ENCODE results near the gene ZNF528. TPM values are rescaled to one million over a fixed set of nuclear protein-coding genes. Genes with fewer than 3 reads are reported as not detected.

Gene ZNF528
- total RNA-seq, 1 experiment from 2014 or later, result not detected

GRCh38 chr19:52366414-52366824 lies 31.2 kb upstream of the ZNF528 start:
- Histone ChIP-seq H2AFZ (ENCODE audit: low read depth, low read length, poor library complexity, severe bottlenecking) (no peak overlapping the region), H3K9me2 (ENCODE audit: insufficient read depth) (no peaks in the 10 kb centered on the region), H3K27me3 (ENCODE audit: insufficient read depth, low read length) (no peaks in the 10 kb centered on the region), H3K4me3 (replicated peaks in 1 of 2; ENCODE audit: low read depth in 1 of 2, low read length in 2 of 2) (no peak overlapping the region), H3K4me2 (ENCODE audit: low read length) (no peak overlapping the region), H3K4me1 (ENCODE audit: control insufficient read depth in 1 of 2, insufficient read depth in 2 of 2, low read length in 2 of 2) (no peaks in the 10 kb centered on the region), H3K27ac (ENCODE audit: low read depth, low read length) (no peak overlapping the region), H4K20me1 (ENCODE audit: insufficient read depth) (no peaks in the 10 kb centered on the region), H3K36me3 (ENCODE audit: control insufficient read depth in 1 of 2, insufficient read depth in 2 of 2, low read length in 2 of 2) (no peaks in the 10 kb centered on the region), H3K9me3 (ENCODE audit: control insufficient read depth in 1 of 2, insufficient read depth in 1 of 2, low read depth in 1 of 2, low read length in 2 of 2) (peaks cover 16 to 19% of the 10 kb centered on the region in 2 experiments; a peak in 2 of 4 replicates), H3K9ac (ENCODE audit: low read length) (no peak overlapping the region), H3K79me2 (ENCODE audit: insufficient read depth, low read length) (no peaks in the 10 kb centered on the region)
- no TSS peak for BruUV-seq (replicated peaks)
- CTCF ChIA-PET, result no interaction called here
- TF ChIP-seq ZNF274 (IDR thresholded peaks at IDR 0.05; ENCODE audit: low read depth, low read length) (peak; percentile 59), POLR2A (IDR thresholded peaks at IDR 0.05; ENCODE audit: borderline replicate concordance, extremely low read depth, insufficient read depth, insufficient read length) (no peak)
- RAD21 ChIA-PET (ENCODE audit: low non-redundant PET in 1 of 2, low total read pairs in 2 of 2, uncharacterized antibody in 2 of 2, unreplicated experiment in 2 of 2), result no interaction called here
- POLR2A ChIA-PET, result no interaction called here
- intact Hi-C loops (cut with micrococcal nuclease), result no loop called here
- ATAC-seq (no peak), DNase-seq (ENCODE audit: low read depth, low spot score) (no peak)

GRCh38 chr19:52369559-52370340 lies 27.9 kb upstream of the ZNF528 start, which contains the start of gene ZNF880:
ZNF880 (plus strand) TSS chr19:52369923; CDS start chr19:52369966, 43 bp downstream.
- no TSS peak for BruUV-seq (replicated peaks)
- H3K36me3 ChIP-seq (ENCODE audit: control insufficient read depth in 1 of 2, insufficient read depth in 2 of 2, low read length in 2 of 2), result no peaks in the 10 kb centered on the region
- no peaks in the 10 kb centered on the region for H3K9me2 ChIP-seq (ENCODE audit: insufficient read depth)
- TF ChIP-seq SP1 (IDR thresholded peaks at IDR 0.05; ENCODE audit: low read depth), result no peak
- no peak for TF ChIP-seq RAD21 (IDR thresholded peaks at IDR 0.05; ENCODE audit: low read depth)
- no peak for TF ChIP-seq POLR2AphosphoS5 (IDR thresholded peaks at IDR 0.05; ENCODE audit: low read depth, low read length)
- no peak for TF ChIP-seq POLR2A (IDR thresholded peaks at IDR 0.05; ENCODE audit: borderline replicate concordance, extremely low read depth, insufficient read depth, insufficient read length)
- no peak for TF ChIP-seq TCF7L2 (IDR thresholded peaks at IDR 0.05; ENCODE audit: borderline replicate concordance, extremely low read depth, insufficient read depth, insufficient read length)
- TF ChIP-seq EGR1 (IDR thresholded peaks at IDR 0.05; ENCODE audit: low read depth), result no peak
- no peak for TF ChIP-seq EZH2phosphoT487 (IDR thresholded peaks at IDR 0.05; ENCODE audit: borderline replicate concordance)
- TF ChIP-seq CTCF (IDR thresholded peaks at IDR 0.05 in 2 of 3, conservative IDR thresholded peaks at IDR 0.05 in 1 of 3; ENCODE audit: borderline replicate concordance in 1 of 3, insufficient read depth in 1 of 3, low read depth in 2 of 3, low read length in 2 of 3), result no peak
- TF ChIP-seq CBX3 (IDR thresholded peaks at IDR 0.05; ENCODE audit: low read depth), result no peak
- TF ChIP-seq ZFX (IDR thresholded peaks at IDR 0.05), result no peak
- no peak for TF ChIP-seq CEBPB (IDR thresholded peaks at IDR 0.05; ENCODE audit: low read depth)
- no peak for TF ChIP-seq MAX (IDR thresholded peaks at IDR 0.05)
- TF ChIP-seq ATF3 (IDR thresholded peaks at IDR 0.05), result no peak
- peaks cover 16 to 19% of the 10 kb centered on the region in 2 experiments; a peak in 2 of 4 replicates for H3K9me3 ChIP-seq (ENCODE audit: control insufficient read depth in 1 of 2, insufficient read depth in 1 of 2, low read depth in 1 of 2, low read length in 2 of 2)
- CTCF ChIA-PET, result no interaction called here
- H3K4me3 ChIP-seq (replicated peaks in 1 of 2; ENCODE audit: low read depth in 1 of 2, low read length in 2 of 2), result no peak within 1 kb of the TSS
- H3K4me1 ChIP-seq (ENCODE audit: control insufficient read depth in 1 of 2, insufficient read depth in 2 of 2, low read length in 2 of 2), result no peaks in the 10 kb centered on the region
- H3K27ac ChIP-seq (ENCODE audit: low read depth, low read length), result no peak within 1 kb of the TSS
- RAD21 ChIA-PET (ENCODE audit: low non-redundant PET in 1 of 2, low total read pairs in 2 of 2, uncharacterized antibody in 2 of 2, unreplicated experiment in 2 of 2), result no interaction called here
- no peak within 1 kb of the TSS for H2AFZ ChIP-seq (ENCODE audit: low read depth, low read length, poor library complexity, severe bottlenecking)
- no peaks in the 10 kb centered on the region for H3K79me2 ChIP-seq (ENCODE audit: insufficient read depth, low read length)
- POLR2A ChIA-PET, result no interaction called here
- no peak for ATAC-seq
- no peaks in the 10 kb centered on the region for H4K20me1 ChIP-seq (ENCODE audit: insufficient read depth)
- H3K9ac ChIP-seq (ENCODE audit: low read length), result no peak within 1 kb of the TSS
- no peak within 1 kb of the TSS for H3K4me2 ChIP-seq (ENCODE audit: low read length)
- H3K27me3 ChIP-seq (ENCODE audit: insufficient read depth, low read length), result no peaks in the 10 kb centered on the region
- intact Hi-C loops (cut with micrococcal nuclease), result no loop called here
- no peak for DNase-seq (ENCODE audit: low read depth, low spot score)
